GM19193 (cell line): ENCODE data around the gene TCL1B.

Source experiments
- POLR2A ChIP-seq: IDR thresholded peaks from 4 replicates; pipeline ENCODE4 v1.6.1; 2011; ENCODE audit not compliant: insufficient read depth, insufficient read length; ENCODE audit errors: extremely low read depth

Gene TCL1B

GRCh38 chr14:95689441-95689840, 3.2 kb downstream of the TCL1B start:
- TF ChIP-seq POLR2A = no peak

GRCh38 chr14:95690815-95691214, 4.6 kb downstream of the TCL1B start:
- no peak for TF ChIP-seq POLR2A

- no peak for TF ChIP-seq POLR2A
Measured at GRCh38 chr14:95691591-95691990, 5.4 kb downstream of the TCL1B start.

- TF ChIP-seq POLR2A = no peak
Measured at GRCh38 chr14:95692109-95692508, 5.9 kb downstream of the TCL1B start.

- TF ChIP-seq POLR2A = no peak
Measured at GRCh38 chr14:95695051-95695450, 8.8 kb downstream of the TCL1B start.

GRCh38 chr14:95695913-95696312, 9.7 kb downstream of the TCL1B start:
- TF ChIP-seq POLR2A = no peak

- no peak for TF ChIP-seq POLR2A
Measured at GRCh38 chr14:95696741-95697140, 10.5 kb downstream of the TCL1B start.

- no peak for TF ChIP-seq POLR2A
Measured at GRCh38 chr14:95697764-95698163, 11.5 kb downstream of the TCL1B start.

GRCh38 chr14:95698287-95698686, 12.1 kb downstream of the TCL1B start:
- no peak for TF ChIP-seq POLR2A

GRCh38 chr14:95699412-95699811, 13.2 kb downstream of the TCL1B start:
- no peak for TF ChIP-seq POLR2A

- TF ChIP-seq POLR2A = no peak
Measured at GRCh38 chr14:95700221-95700976, 14.2 kb downstream of the TCL1B start.

GRCh38 chr14:95701846-95702221, 15.6 kb downstream of the TCL1B start:
- no peak for TF ChIP-seq POLR2A

- no peak for TF ChIP-seq POLR2A
Measured at GRCh38 chr14:95703341-95703740, 17.1 kb downstream of the TCL1B start.

- TF ChIP-seq POLR2A = no peak
Measured at GRCh38 chr14:95703805-95704204, 17.6 kb downstream of the TCL1B start.

GRCh38 chr14:95705518-95705917, 19.3 kb downstream of the TCL1B start:
- no peak for TF ChIP-seq POLR2A

- TF ChIP-seq POLR2A = no peak
Measured at GRCh38 chr14:95707327-95707726, 21.1 kb downstream of the TCL1B start.

- TF ChIP-seq POLR2A = no peak
Measured at GRCh38 chr14:95710106-95710505, 23.9 kb downstream of the TCL1B start.
